ENCODE measurements around the gene CHORDC1. TPM values are rescaled to one million over a fixed set of nuclear protein-coding genes. Genes with fewer than 3 reads are reported as not detected.

CHORDC1 gene
- polyA plus RNA-seq, 4 donors: 10.5 to 41.8 (median 13.6) TPM

Other genes starting within 250 kb of the CHORDC1 start
- not detected for gene TRIM49C, start 191.9 kb downstream of the CHORDC1 start, polyA plus RNA-seq
- not detected for gene UBTFL1, start 137.1 kb downstream of the CHORDC1 start, polyA plus RNA-seq
- 1 to 10 TPM in 1 of 4 donors, under 1 TPM in 1, not detected in 2; 0.39 to 5.5 TPM for gene NAALAD2, start 88.4 kb downstream of the CHORDC1 start, polyA plus RNA-seq